ENCODE measurements around the gene ASB16.
"Not testable (repeated sequence)": the region's sequence is repeated elsewhere in the genome, so short reads cannot be mapped to it uniquely, and the experiment has no call there.

GRCh38 chr17:44149066-44149465 lies 21.4 kb upstream of the ASB16 start:
- TF ChIP-seq CTCF (IDR thresholded peaks at IDR 0.05; ENCODE audit: low read depth, low read length); EZH2phosphoT487 (IDR thresholded peaks at IDR 0.05; ENCODE audit: low read depth): not testable (repeated sequence)
